NCI-H128 (cell line): Measurements from ENCODE around the gene RPRM.
"Not testable (repeated sequence)": the region's sequence is repeated elsewhere in the genome, so short reads cannot be mapped to it uniquely, and the experiment has no call there.

ENCODE experiments used
- DNase-seq: peaks from one replicate; lab custom pipeline; 2025; ENCODE audit not compliant: unreplicated experiment; lab: John Stamatoyannopoulos, UW

Gene RPRM

DNA sequence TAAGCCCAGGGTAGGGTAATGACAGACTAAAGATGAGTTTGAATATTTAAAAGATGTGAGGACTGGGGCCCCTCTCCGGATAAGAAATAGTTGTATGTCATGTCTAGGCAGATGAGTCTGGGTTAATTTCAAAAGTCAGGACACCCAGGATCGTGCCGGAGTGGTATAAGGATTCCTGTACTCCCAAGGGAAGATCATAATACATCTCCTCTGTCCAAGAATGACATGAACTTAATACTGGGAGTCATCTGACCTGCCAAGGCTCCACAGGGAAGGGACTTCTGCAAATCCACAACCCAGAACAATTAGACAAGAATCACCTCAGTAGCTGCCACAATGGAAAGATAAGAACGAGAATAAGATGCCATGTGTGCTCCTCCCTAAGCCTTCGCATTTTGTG, 17.1 kb downstream of the RPRM start:
- no peak for DNase-seq

DNA sequence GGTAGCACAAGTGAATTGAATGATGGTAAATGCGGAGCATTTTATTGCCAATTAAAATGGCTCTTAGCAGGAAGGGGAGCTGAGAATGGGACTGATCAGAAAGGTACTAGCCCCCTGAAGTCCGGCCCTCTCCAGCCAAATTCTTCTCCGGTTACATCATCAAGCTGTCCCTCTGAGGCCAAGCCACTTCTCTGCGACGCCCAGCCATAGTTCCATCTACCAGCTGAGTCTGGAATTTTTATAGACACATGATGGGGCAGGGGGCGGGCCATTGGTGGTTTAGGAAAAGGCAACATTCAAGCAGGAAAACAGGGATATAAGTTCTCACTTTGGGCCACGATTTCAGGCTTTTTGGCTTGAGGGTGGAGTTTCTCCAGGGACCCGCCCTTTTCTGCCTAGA, 22.7 kb downstream of the RPRM start:
- DNase-seq: no peak

DNA sequence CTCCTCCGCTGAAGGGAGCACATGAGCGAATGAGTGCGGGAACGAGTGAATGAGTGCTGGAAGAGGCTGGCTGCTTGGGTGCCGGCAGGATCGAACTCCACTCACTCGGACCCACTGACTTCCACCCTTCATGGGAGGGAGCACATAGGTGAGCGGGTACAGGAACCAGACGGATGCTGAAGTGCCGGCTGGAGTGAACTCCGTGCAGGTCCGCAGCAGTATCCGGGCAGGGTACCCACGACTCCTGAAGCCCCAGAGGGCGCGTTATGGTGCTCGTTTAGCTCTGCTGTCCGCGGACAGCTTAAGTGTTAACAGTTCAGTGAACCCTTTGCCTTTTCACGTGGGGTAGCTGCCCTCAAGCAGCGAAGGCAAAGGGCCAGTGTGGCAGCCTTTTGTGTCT, 23.2 kb downstream of the RPRM start:
- no peak for DNase-seq

DNA sequence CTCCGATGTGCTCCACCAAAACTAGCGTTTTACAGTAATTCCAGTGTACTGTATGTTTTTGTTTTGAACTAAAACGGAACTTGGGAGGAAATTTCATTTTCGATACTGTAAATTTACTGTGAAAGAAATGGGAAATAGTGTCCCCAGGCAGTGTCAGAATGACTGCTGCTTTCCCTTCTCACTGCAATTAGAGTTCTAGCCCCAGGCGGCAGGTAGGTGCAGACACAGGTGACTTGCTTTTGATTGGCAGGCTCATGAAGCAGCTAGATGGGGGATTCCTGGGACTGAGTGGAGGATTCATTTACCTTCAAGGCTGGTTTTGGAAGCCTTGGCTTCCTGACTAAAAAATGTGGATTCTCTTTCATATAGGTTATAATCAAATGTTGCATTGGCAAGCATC, 27.0 kb downstream of the RPRM start:
- DNase-seq: no peak

DNA sequence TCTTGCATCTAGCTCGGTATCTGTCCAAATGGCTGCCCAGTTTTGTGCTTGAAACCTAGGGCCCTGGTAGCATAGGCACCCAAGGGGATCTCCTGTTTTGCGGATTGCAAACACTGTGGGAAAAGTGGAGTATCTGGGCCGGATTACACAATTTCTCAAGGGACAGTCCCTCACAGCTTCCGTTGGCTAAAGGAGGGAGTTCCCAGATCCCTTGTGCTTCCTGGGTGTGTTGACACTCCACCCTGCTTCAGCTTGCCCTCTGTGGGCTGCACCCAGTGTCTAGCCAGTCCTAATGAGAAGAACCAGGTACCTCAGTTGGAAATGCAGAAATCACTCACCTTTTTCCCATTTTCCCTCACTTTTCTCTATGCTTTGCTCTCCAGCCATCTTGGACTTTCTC, 35.5 kb downstream of the RPRM start:
- no peak for DNase-seq

DNA sequence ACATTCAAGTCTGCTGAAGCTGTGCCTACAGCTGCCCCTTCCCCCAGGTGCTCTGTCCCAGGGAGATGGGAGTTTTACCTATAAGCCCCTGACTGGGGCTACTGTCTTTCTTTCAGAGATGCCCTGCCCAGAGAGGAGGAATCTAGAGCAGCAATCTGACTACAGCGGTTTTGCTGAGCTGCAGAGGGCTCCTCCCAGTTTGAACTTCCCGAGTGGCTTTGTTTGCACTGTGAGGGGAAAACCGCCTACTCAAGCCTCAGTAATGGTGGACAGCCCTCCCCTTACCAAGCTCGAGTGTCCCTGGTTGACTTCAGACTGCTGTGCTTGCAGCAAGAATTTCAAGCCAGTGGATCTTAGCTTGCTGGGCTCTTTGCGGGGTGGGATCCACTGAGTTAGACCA, 35.9 kb downstream of the RPRM start:
- DNase-seq: not testable (repeated sequence)

DNA sequence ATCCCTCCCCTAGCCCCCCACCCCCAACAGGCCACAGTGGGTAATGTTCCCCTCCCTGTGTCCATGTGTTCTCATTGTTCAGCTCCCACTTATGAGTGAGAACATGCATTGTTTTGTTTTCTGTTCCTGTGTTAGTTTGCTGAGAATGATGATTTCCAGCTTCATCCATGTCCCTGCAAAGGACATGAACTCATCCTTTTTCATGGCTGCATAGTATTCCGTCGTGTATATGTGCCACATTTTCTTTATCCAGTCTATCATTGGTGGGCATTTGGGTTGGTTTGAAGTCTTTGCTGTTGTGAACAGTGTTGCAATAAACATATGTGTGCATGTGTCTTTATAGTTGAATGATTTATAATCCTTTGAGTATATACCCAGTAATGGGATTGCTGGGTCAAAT, 38.5 kb downstream of the RPRM start:
- DNase-seq: not testable (repeated sequence)

DNA sequence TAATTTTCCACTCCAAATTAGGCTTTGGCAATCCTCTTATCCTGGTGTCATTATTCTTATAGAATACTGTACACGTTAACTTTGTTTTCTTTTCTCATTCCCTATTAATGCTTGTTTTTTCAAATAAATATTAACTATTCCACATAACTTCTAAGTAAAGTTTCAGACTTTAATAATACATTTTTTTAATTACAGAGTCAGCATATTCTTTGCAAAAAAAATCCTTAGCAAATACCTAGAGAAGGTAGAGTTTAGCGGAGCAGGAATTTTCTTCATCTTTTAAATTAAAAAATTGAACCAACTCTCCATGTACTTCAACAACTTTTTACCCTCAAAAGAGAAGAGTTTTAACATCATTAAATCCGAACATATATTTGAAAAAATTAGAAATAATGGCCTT, 45.2 kb downstream of the RPRM start:
- DNase-seq: no peak

DNA sequence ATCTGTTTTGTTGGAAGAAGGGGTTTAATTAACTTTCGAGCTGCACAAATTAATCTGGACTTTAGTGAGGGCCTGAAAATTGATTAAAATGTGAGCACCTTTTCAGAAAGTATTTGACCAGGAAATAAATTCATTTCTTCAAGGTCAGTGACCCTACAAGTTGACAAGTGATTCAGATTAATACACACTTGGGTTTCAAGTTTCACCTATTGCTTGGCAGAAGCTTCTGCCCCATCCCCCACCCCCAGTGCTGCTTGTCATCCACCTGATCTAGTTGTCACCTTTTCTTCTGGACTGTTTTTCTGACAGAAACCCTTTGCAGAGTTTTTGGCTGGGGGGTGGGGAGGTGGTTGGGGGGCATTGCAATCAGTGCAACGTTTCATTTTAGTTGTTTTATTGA, 46.2 kb downstream of the RPRM start:
- no peak for DNase-seq

DNA sequence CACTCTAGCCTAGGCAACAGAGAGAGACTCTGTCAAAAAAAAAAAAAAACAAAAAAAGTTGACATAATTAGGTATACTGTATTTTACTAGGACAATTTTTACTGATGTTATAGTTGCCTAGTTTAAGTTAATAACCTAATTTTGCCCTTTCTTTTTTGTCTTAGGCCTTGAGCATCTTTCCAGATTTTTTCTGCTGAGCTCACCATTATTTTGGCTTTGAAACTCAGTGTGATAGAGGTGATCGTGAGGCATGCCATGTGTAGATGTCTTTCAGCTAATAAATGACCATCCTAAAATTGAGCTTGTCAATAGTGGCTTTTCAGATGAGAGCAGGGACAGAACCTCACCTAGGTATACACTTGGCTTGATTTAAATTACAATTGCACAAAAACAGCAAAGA, 47.4 kb downstream of the RPRM start:
- DNase-seq: no peak
